Islet precursor cell (in vitro differentiated cells): ENCODE data around the gene PLPPR3.
"Not testable (repeated sequence)": the region's sequence is repeated elsewhere in the genome, so short reads cannot be mapped to it uniquely, and the experiment has no call there.

Experiments used
- DNase-seq: peaks from one replicate; pipeline ENCODE4 v3.0.0-alpha.2; 2018

PLPPR3 gene

DNA sequence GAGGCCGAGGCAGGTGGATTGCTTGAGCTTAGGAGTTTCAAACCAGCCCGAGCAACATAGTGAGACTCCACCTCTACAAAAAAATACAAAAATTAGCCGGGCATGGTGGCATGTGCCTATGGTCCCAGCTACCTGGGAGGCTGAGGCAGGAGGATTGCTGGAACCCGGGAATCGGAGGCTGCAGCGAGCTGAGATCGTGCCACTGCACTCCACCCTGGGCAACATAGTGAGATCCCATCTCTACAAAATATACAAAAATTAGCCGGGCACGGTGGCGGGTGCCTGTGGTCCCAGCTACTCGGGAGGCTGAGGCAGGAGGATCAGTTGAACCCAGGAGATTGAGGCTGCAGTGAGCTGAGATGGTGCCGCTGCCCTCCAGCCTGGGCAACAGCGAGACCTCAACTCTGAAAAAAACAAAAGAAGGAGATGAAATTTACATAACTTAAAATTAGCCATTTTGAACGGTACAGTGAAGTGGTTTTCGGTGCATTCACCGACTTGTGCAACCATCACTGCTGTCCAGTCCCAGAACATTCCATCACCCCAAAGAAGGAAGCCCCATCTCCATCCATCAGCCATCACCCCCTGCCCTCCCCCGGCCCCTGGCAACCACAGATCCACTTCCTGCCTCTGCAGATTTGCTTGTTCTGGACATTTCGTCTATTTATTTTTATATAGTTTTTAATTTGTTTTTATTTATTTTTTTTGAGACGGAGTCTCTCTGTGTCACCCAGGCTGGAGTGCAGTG lies 4.3 kb upstream of the PLPPR3 start:
- DNase-seq = no peak

DNA sequence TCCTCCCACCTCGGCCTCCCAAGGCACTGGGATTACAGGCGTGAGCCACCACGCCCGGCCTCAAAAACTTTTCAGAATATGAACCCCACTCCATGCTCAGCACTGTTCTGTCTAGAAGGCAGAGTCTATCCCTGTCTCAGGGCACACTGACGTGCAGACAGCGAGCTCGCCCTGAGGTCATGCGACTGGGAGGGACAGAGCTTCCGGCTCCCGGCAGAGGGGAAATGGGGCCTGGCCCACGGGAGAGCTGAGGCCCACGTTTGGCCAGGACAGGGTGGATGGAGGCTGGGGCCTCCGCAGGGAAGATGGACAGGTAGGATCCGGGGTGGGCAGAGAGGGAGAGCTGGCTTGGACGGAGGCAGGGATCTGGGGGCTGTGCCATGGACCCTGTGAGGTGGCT lies 3.1 kb upstream of the PLPPR3 start:
- peak; percentile 57 for DNase-seq

DNA sequence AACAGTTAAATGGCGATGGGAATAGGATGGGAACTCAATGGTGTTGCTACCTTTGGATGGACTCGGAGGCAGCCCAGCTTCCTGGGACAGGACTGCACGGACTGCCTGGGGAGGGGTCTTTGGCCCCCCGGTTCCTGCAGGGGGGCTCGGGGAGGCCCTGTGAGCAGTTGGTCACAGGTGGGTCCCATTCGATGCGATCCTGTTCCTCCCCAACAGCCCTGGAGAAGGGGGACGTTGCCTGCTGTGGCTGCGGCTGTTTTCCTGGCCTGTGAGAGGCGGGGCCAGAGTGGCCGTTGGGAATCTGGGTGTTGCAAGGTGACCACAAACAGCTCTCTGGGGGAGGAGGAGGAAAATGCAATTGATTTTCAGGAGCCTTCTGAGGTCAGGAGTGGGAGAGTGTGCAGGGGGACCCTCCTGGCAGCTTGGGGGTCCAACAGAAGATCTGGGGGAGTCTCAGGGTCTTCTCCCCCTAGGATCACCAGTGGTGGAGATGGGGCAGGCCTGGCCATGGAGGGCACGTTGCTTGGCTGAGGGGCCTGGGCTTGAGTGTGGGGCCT lies 1.9 kb upstream of the PLPPR3 start:
- peak; percentile 69 for DNase-seq

DNA sequence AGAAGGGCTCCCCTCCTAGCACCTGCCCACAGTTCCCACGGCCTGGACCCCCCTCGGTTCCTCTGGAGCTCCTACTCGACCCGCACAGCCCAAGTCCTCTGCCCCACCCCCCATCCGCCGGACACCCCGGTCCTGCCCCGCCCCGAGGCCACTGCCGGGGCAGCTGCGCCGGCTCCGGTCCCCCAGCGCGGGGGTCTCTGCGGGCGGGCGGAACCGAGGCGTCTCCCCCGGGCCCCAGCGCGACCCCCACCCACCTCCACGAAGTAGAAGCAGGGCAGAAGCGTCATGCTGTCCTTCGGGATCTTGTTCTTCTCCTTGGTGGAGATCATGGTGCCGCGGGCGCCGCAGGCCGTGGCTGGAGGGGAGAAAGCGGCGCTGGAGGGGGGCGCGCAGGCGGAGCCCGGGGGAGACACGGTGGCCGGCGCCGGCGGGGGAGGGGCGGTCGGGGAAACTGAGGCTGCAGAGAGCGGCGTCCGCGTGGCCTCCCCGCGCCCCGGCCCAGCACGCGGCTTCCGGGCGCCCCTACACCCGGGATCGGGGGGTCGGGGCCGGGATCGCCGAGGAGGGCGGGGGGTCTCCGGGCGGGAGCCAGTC lies 427 bp downstream of the PLPPR3 start:
- DNase-seq = peak; percentile 69

DNA sequence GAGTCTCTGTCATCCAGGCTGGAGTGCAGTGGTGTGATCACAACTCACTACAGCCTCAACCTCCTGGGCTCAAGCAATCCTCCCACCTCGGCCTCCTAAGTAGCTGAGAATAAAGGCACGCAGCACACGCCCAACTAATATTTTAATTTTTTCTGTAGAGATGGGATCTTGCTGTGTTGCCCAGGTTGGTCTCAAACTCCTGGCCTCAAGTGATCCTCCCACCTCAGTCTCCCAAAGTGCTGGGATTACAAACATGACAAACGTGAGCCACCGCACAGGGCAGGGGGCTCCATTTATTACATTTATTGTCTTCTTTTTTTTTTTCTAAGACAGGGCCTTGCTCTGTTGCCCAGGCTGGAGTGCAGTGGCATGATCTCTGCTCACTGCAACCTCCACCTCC lies 1.5 kb downstream of the PLPPR3 start:
- not testable (repeated sequence) for DNase-seq

DNA sequence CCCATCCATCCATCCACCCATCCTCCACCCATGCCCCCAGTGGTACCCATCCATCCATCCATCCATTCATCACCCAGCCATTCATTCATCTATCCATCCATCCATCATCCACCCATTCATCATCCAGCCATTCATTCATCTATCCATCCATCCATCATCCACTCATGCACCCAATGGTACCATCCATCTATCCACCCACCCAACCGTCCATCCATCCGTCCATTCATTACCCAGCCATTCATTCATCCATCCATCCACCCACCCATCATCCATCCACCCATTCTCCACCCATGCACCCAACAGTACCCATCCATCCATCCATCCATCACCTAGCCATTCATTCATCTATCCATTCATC lies 5.3 kb downstream of the PLPPR3 start:
- no peak for DNase-seq

DNA sequence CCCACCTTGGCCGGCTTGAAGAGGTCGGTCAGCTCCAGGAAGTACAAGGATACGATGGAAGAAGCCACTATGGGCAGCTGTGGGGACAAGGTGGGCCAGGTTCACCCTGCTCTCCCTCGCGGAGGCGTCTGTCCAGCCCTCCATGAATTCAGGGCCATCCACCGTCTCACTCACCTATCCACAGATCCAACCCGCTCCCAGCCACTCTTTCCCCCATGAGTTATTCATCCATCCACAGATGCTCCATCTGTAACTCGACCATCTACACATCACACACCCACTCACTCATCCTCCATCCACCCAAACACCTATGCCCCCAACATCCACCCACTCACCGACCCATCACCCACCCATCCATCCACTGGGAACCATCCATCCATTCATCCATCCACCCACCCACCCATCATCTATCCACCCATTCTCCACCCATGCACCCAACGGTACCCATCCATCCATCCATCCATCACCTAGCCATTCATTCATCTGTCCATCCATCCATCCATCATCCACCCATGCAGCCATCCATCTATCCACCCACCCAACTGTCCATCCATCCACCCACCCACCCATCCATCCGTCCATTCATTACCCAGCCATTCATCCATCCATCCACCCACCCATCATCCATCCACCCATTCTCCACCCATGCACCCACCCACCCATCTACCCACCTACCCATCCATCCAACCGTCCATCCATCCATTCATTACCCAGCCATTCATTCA lies 5.8 kb downstream of the PLPPR3 start:
- DNase-seq = peak; percentile 54

DNA sequence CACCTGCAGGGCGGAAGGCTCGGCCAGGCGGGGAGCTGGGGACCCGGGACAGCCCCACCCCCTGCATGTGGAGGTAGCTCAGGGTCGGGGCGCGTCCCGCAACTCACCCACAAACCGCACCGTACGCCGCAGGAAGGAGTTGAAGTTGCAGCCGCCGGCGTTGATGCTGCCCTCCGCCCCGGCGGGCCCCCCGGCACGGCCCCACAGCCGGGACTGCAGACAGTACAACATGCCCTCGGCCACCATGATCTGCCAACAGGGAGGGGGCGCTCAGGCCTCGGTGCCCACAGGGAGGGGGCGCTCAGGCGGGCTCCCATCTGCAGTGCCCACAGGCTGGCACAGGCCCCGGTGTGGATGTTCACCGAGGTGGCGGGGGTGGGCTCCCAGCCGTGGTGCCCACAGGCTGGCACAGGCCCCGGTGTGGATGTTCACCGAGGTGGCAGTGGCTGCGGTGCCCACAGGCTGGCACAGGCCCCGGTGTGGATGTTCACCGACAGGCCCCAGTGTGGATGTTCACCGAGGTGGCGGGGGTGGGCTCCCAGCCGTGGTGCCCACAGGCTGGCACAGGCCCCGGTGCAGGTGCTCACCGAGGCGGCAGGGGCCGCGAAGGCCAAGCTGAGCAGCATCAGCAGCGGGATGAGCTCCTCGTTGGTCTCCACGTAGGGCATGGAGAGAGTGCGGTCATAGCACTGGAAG lies 6.5 kb downstream of the PLPPR3 start:
- DNase-seq = no peak

DNA sequence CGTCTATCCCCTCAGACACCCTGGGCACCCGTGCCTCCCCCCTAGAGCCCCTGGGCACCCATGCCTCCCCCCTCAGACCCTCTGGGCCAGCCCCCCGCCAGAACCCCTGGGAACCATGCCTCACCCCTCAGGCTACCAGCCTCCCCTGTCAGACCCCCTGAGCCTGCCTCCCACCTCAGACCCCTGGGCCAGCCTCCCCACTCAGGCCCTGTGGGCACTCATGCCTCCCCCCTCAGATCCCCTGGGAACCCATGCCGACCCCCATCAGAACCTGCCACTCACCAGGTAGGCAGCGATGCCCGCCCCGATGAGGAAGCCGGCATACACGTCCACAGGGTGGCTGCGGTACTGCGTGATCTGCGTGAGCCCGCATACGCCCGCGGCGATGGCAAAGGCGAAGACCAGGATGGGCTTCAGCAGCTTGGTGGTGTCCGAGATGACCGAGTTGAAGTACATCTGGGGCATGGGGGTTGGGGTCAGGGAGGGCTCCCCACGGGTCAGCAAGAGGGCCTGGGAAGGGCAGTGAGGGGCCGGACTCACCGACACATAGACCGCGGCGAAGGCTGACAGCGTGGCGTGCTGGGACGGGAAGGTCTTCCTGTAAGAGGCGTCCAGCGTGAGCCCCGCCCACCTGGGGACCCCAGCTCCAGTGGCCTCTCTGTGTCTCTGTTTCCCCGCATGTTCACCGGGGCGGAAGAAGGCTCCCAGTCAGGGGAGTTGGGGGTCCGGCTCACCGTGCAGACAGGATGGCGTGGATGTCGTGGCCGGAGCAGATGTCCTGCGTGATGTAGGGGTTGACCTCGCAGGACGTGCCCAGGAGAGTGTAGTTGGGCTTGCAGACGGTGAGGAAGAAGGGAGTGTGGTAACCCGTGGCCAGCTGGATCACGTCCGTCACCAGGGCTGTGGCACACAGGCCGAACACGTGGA lies 7.3 kb downstream of the PLPPR3 start:
- peak; percentile 60 for DNase-seq

DNA sequence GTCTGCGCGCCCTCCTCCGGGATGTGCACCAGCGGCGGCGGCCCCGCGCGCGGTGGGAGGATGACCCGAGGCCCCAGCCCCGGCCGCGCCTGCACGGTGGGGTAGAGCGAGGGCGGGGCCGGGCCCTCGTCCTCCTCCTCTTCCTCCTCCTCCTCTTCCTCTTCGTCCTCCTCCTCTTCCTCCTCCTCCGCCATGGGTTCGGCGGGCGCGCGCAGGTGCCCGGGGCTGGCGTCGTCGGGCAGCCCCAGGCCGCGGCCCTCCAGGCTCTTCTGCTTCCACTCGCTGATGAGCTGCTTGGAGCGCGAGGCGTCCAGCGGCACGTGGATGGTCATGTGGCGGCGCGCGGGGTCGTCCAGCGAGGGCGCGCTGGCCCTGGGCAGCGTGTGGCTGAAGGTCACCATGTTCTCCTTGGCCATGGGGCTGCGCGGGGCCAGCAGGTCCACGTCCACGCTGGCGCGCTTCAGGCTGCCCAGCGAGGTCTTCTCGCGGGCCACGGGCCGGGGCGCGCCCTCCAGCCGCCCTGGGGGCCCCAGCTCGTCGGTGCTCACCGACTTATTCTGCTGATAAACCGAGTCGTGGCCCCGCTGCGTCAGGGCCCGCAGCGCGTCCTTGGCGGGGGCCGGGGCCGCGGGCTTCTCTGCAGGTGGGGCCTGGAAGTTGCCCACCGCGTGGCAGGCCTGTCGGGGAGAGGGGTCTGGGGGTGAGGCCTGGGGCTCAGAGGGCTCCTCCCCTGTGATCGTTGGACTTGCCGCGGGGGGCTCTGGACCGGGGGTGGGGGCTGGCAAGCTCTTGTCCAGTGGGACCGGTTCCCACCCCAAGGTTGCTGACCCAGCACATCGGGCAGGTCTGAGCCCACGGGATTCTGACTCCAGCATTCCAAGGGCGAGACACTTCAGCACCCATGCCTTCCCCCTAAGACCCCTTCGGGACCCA lies 8.3 kb downstream of the PLPPR3 start:
- DNase-seq = peak; percentile 53

DNA sequence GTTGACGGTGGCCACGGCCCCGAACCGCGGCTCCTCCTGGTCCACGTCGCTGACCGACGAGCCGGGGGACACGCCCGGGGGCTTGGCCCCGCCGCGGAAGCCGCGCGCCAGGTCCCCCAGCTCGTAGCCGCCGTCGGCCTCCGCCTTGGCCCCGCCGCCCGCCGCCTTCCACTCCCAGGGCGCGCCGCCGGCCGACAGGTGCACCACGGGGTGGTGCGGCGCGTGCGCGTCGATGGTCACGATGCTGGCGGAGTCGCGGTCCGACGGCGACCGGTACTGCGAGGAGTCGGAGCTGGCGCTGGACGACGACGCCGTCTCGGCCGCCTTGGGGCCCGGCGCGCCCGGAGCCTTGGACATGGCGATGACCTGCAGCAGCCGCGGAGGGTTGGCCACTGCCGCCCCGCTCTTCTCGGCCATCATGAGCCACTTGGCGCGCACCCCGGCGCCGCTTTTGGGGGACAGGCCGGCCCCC lies 9.0 kb downstream of the PLPPR3 start:
- no peak for DNase-seq

DNA sequence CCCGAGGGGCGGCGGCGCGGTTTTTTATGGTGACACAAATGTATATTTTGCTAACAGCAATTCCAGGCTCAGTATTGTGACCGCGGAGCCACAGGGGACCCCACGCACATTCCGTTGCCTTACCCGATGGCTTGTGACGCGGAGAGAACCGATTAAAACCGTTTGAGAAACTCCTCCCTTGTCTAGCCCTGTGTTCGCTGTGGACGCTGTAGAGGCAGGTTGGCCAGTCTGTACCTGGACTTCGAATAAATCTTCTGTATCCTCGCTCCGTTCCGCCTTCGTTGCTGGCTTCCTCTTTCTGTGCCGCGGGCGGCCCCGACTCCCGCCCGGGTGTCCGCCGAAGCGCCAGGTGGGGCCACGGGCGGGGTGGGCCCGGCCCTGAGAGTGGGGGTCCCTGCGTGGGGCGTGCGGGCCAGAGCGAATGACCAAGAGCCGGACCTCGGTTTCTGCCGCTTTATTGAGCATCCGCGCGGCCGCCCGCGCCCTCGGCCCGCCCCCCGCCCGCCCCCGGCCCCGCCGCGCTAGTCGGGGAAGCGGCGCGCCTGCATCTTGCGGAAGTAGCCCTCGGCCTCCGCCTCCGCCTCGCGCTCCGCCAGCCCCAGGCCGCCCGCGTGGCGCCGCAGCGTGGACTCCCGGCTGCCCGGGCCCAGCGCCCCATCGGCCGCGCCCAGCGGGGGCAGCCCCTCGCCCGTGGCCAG lies 9.6 kb downstream of the PLPPR3 start:
- DNase-seq = peak; percentile 51

DNA sequence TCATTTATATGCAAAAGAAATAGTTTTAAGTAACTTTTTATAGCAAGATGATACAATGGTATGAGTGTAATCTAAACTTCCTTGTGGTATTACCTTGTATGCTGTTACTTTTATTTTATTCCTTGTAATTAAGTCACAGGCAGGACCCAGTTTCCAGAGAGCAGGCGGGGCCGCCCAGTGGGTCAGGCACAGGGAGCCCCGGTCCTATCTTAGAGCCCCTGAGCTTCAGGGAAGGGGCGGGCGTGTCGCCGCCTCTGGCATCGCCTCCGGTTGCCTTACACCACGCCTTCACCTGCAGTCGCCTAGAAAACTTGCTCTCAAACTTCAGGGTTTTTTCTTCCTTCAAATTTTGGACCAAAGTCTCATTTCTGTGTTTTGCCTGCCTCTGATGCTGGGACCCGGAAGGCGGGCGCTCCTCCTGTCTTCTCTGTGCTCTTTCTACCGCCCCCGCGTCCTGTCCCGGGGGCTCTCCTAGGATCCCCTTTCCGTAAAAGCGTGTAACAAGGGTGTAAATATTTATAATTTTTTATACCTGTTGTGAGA lies 10.2 kb downstream of the PLPPR3 start:
- no peak for DNase-seq

DNA sequence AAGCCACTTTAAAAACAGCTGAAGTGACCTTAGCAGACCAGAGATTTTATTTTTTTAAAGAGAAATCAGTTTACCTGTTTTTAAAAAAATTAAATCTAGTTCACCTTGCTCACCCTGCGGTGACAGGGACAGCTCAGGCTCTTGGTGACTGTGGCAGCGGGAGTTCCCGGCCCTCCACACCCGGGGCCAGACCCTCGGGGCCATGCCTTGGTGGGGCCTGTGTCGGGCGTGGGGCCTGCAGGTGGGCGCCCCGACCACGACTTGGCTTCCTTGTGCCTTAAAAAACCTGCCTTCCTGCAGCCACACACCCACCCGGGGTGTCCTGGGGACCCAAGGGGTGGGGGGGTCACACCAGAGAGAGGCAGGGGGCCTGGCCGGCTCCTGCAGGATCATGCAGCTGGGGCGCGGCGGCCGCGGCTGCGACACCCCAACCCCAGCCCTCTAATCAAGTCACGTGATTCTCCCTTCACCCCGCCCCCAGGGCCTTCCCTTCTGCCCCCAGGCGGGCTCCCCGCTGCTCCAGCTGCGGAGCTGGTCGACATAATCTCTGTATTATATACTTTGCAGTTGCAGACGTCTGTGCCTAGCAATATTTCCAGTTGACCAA lies 10.8 kb downstream of the PLPPR3 start:
- DNase-seq = no peak

DNA sequence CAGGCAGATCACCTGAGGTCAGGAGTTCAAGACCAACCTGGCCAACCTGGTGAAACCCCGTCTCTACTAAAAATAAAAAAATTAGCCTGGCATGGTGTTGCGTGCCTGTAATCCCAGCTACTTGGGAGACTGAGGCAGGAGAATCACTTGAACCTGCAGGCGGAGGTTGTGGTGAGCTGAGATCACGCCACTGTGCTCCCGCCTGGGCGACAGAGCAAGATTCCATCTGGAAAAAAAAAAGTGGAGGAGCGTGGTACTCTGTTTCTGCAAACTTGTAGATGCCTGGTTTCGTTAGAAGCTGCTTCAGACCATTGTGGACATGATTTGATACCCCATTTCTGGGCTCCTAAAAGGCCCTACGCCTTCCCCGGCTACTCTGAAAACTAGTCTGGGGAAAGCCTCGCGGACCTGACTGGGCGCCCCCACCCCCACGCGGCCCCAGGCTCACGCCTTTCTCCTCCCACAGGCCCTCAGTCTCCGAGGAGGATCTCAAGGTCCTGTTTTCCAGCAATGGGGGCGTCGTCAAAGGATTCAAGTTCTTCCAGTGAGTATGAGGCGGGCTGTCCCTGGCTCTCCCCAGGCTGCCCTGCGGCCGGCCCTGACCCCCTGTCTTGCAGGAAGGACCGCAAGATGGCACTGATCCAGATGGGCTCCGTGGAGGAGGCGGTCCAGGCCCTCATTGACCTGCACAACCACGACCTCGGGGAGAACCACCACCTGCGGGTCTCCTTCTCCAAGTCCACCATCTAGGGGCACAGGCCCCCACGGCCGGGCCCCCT lies 11.5 kb downstream of the PLPPR3 start:
- no peak for DNase-seq

DNA sequence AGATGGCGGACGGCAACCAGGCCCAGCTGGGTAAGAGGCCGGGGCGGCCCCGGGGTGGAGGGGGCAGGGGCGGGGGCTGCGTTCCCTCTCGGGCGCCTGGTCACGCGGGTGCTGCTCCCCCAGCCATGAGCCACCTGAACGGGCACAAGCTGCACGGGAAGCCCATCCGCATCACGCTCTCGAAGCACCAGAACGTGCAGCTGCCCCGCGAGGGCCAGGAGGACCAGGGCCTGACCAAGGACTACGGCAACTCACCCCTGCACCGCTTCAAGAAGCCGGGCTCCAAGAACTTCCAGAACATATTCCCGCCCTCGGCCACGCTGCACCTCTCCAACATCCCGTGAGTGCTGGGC lies 13.4 kb downstream of the PLPPR3 start:
- DNase-seq = no peak

DNA sequence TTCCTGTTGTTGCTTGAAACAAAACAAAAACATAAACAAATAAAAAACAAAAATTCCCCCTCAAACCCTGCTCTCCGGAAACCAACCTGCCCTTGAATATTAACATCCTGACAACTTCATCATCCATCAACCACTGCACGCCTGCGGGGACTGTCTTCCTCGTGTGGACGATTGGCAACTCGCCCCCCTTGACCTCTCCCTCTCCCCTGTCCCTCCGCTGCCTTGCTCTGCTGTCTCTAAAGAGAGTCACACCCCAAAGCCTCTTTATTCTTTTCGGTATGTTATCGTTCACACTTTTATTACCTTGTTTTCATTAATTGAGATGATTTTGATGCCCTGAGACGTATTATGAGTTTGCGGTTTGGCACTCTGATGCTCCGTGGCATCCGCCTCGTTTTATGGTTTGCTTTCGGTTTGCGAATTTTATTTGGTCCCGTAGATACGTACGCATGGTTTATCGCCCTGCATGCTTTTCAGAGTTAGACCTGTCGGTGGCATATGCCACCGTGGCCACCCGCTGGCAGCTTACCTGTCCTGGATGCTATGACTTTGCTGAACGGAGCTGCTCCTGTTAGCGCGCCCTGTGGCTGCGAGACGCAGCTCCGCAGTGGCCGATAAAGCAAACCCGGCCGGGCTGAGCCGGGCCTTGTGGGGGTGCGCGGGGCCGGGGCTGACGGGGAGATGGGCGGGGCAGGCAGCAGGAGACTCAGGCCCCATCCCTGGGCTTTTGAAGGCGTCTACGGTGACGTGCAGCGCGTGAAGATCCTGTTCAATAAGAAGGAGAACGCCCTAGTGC lies 13.9 kb downstream of the PLPPR3 start:
- DNase-seq = no peak
